Stomach (tissue), 9 donors: ENCODE measurements around the gene SH2B2. TPM values are rescaled to one million over a fixed set of nuclear protein-coding genes. Genes with fewer than 3 reads are reported as not detected.

Source experiments
- DNase-seq, 2 donors: peaks; one replicate each; pipeline versions ENCODE4 v3.0.0 to v3.0.0-alpha.2; 2013 to 2019
- H3K27ac ChIP-seq, 5 donors: fragments of 200-600 bp in 4 of 5; sonication (generic) in 4 of 5; one replicate each; pipeline ENCODE4 v1.5.1; 2013 to 2019; ENCODE audit warnings: mild to moderate bottlenecking in 1 of 5, moderate library complexity in 1 of 5
- H3K27me3 ChIP-seq, 3 donors: fragments of 200-600 bp; sonication (generic); one replicate each; pipeline ENCODE4 v1.5.1; 2017 to 2019; ENCODE audit warnings: mixed run types in 1 of 3
- H3K36me3 ChIP-seq, 4 donors: fragments of 200-600 bp; sonication (generic); 1 replicate in 3 of 4; 2 replicates in 1 of 4; pipeline ENCODE4 v1.5.1; 2016 to 2019
- H3K4me1 ChIP-seq, 4 donors: fragments of 200-600 bp; sonication (generic); one replicate each; pipeline ENCODE4 v1.5.1; 2016 to 2019
- H3K4me3 ChIP-seq, 4 donors: fragments of 200-600 bp; sonication (generic) in 3 of 4; one replicate each; pipeline ENCODE4 v1.5.1; 2016 to 2019; ENCODE audit warnings: mild to moderate bottlenecking in 1 of 4
- H3K9me3 ChIP-seq, 4 donors: fragments of 200-600 bp; sonication (generic); one replicate each; pipeline ENCODE4 v1.5.1; 2016 to 2019
- CTCF ChIP-seq, 7 experiments: fragments of 450-650 bp in 4 of 7; fragments of 200-600 bp in 3 of 7; sonication (generic) in 3 of 7; IDR thresholded peaks; one replicate each; pipeline ENCODE4 v1.5.1; 2016 to 2019; ENCODE audit warnings: antibody characterized with exemption in 7 of 7, control low read depth in 2 of 7, mild to moderate bottlenecking in 1 of 7
- EP300 ChIP-seq: sonication (generic); formaldehyde crosslinking; IDR thresholded peaks from one replicate; pipeline ENCODE4 v1.6.1; 2017; ENCODE audit warnings: antibody characterized with exemption
- POLR2A ChIP-seq, 4 donors: fragments of 450-650 bp; IDR thresholded peaks; one replicate each; pipeline ENCODE4 v1.6.1; 2016; ENCODE audit warnings: antibody characterized with exemption in 4 of 4, control low read depth in 2 of 4, mild to moderate bottlenecking in 1 of 4, moderate library complexity in 1 of 4
- POLR2AphosphoS5 ChIP-seq, 3 donors: sonication (generic); formaldehyde crosslinking; IDR thresholded peaks; one replicate each; pipeline ENCODE4 v1.6.1; 2016; ENCODE audit warnings: antibody characterized with exemption in 3 of 3
- WGBS, 5 donors: extraction: QIAGEN DNeasy Blood & Tissue Kit in 3 of 5; methylation state at CpG; one replicate each; pipeline versions ENCODE4 v1.1.5 to v1.1.7; 2013 to 2018; 5-methylcytosine and 5-hydroxymethylcytosine counted together
- intact Hi-C: fragments of 100-400 bp; cut with DNase I; formaldehyde crosslinking; loops from one replicate; pipeline ENCODE4 v1.15.1; 2023; ENCODE audit warnings: low total_unique reads
- polyA plus RNA-seq, 3 donors: library from polyadenylated mRNA; stranded (reverse); fragments of 200-250 nt; gene quantifications; one replicate each; pipeline ENCODE4 v1.2.3, GENCODE V29; 2013
- total RNA-seq, 5 donors: library from RNA; depleted of rRNA; stranded (reverse); fragments of >200 nt; gene quantifications; one replicate each; pipeline versions ENCODE4 v1.1.0 to v1.2.3, GENCODE V29; 2014 to 2016
- donor health status: healthy with polysubstance abuse.
- donor health status: Bipolar disorder and iron deficiency.
- donor health status: healthy.

The SH2B2 gene
- total and polyA plus RNA-seq, 8 donors: 0.37 to 11.1 (median 2.7) TPM; not detected in 1

GRCh38 chr7:102262546-102262945 is 24.1 kb upstream of the SH2B2 start:
- no peaks in the 10 kb centered on the region for H3K27me3 ChIP-seq
- H3K27ac ChIP-seq: no peak overlapping the region
- H3K36me3 ChIP-seq: no peaks in the 10 kb centered on the region
- intact Hi-C loops: no loop called here
- WGBS, 5 donors: 88 to 92% (median 89%) methylated on average over 13 of the region's 13 CpGs
- DNase-seq: no peak
- TF ChIP-seq POLR2AphosphoS5 (IDR thresholded peaks at IDR 0.05): no peak
- TF ChIP-seq EP300: no peak
- TF ChIP-seq CTCF (IDR thresholded peaks at IDR 0.05): no peak
- no peak for TF ChIP-seq POLR2A (IDR thresholded peaks at IDR 0.05)
- no peaks in the 10 kb centered on the region for H3K4me1 ChIP-seq
- no peaks in the 10 kb centered on the region for H3K9me3 ChIP-seq
- no peak overlapping the region for H3K4me3 ChIP-seq

GRCh38 chr7:102264367-102264891 is 22.2 kb upstream of the SH2B2 start:
- Histone ChIP-seq H3K9me3 (no peaks in the 10 kb centered on the region), H3K4me3 (no peak overlapping the region), H3K27me3 (no peaks in the 10 kb centered on the region), H3K27ac (no peak overlapping the region), H3K36me3 (no peaks in the 10 kb centered on the region), H3K4me1 (no peaks in the 10 kb centered on the region)
- 76 to 81% (median 79%) methylated on average over 13 of the region's 13 CpGs for WGBS, 5 donors
- DNase-seq: no peak
- TF ChIP-seq CTCF (IDR thresholded peaks at IDR 0.05) (no peak), POLR2A (IDR thresholded peaks at IDR 0.05) (no peak), EP300 (no peak), POLR2AphosphoS5 (IDR thresholded peaks at IDR 0.05) (no peak)
- intact Hi-C loops: no loop called here

GRCh38 chr7:102266541-102266940 is 20.1 kb upstream of the SH2B2 start:
- Histone ChIP-seq H3K36me3 (no peaks in the 10 kb centered on the region), H3K27ac (no peak overlapping the region), H3K9me3 (no peaks in the 10 kb centered on the region), H3K4me1 (no peaks in the 10 kb centered on the region), H3K4me3 (no peak overlapping the region), H3K27me3 (no peaks in the 10 kb centered on the region)
- 77 to 85% (median 80%) methylated on average over 14 of the region's 14 CpGs for WGBS, 5 donors
- no peak for DNase-seq
- TF ChIP-seq POLR2AphosphoS5 (IDR thresholded peaks at IDR 0.05): no peak
- no peak for TF ChIP-seq POLR2A (IDR thresholded peaks at IDR 0.05)
- TF ChIP-seq EP300: no peak
- no peak for TF ChIP-seq CTCF (IDR thresholded peaks at IDR 0.05)
- intact Hi-C loops: no loop called here

- DNase-seq: no peak
- Histone ChIP-seq H3K4me3 (no peak overlapping the region), H3K36me3 (no peaks in the 10 kb centered on the region), H3K27me3 (no peaks in the 10 kb centered on the region), H3K4me1 (peaks cover 0 to 7% (median 5%) of the 10 kb centered on the region in 4 donors), H3K27ac (no peak overlapping the region), H3K9me3 (no peaks in the 10 kb centered on the region)
- 74 to 88% (median 82%) methylated on average over 10 of the region's 10 CpGs for WGBS, 5 donors
- intact Hi-C loops: no loop called here
- TF ChIP-seq POLR2AphosphoS5 (IDR thresholded peaks at IDR 0.05): no peak
- no peak for TF ChIP-seq CTCF (IDR thresholded peaks at IDR 0.05)
- no peak for TF ChIP-seq POLR2A (IDR thresholded peaks at IDR 0.05)
- no peak for TF ChIP-seq EP300
Measured at GRCh38 chr7:102268635-102269034, 18.0 kb upstream of the SH2B2 start.
